ENCODE measurements around the gene HEXIM2.
A peak's percentile ranks its signal among the peaks of the same experiment; 100 is the strongest.

HEXIM2 gene

GRCh38 chr17:45172541-45173286, 11.0 kb downstream of the HEXIM2 start (continued):
- TF ChIP-seq KLF10 (tag by site-specific recombination; IDR thresholded peaks at IDR 0.05), result no peak
- TF ChIP-seq ZNF157 (tag by site-specific recombination; IDR thresholded peaks at IDR 0.05), result no peak
- TF ChIP-seq PATZ1 (tag by site-specific recombination; IDR thresholded peaks at IDR 0.05), result peak; percentile 39; the same call in 1 of the 2 replicates
- no peak for TF ChIP-seq ZNF132 (tag by site-specific recombination; IDR thresholded peaks at IDR 0.05; ENCODE audit: borderline replicate concordance)
- peak; percentile 22; the same call in 1 of the 2 replicates for TF ChIP-seq ZNF394 (tag by site-specific recombination; IDR thresholded peaks at IDR 0.05; ENCODE audit: borderline replicate concordance)
- TF ChIP-seq ZNF571 (tag by site-specific recombination; IDR thresholded peaks at IDR 0.05), result no peak
- no peak for TF ChIP-seq BCL11A (tag by site-specific recombination; IDR thresholded peaks at IDR 0.05; ENCODE audit: low read depth)
- no peak for TF ChIP-seq ZNF169 (tag by site-specific recombination; IDR thresholded peaks at IDR 0.05)
- TF ChIP-seq ZNF292 (tag by site-specific recombination; IDR thresholded peaks at IDR 0.05; ENCODE audit: borderline replicate concordance, low read depth), result no peak
- TF ChIP-seq ZBTB6 (tag by site-specific recombination; IDR thresholded peaks at IDR 0.05), result no peak
- TF ChIP-seq PBX3 (CRISPR knock-in tag; IDR thresholded peaks at IDR 0.05), result 0 out of 2 replicates have a peak, but pooled peaks have one; percentile 21
- TF ChIP-seq ZFP37 (tag by site-specific recombination; IDR thresholded peaks at IDR 0.05), result no peak
- peak; percentile 29; the same call in 1 of the 2 replicates for TF ChIP-seq ZBTB48 (tag by site-specific recombination; IDR thresholded peaks at IDR 0.05)
- TF ChIP-seq KLF9 (tag by site-specific recombination; IDR thresholded peaks at IDR 0.05; ENCODE audit: low read depth), result no peak
- no peak for TF ChIP-seq ZXDB (tag by site-specific recombination; IDR thresholded peaks at IDR 0.05)
- peak; percentile 46 for TF ChIP-seq ZIC2 (tag by site-specific recombination; IDR thresholded peaks at IDR 0.05)
- TF ChIP-seq ZNF16 (tag by site-specific recombination; IDR thresholded peaks at IDR 0.05; ENCODE audit: low read depth), result no peak
- no peak for TF ChIP-seq ZNF221 (tag by site-specific recombination; IDR thresholded peaks at IDR 0.05; ENCODE audit: borderline replicate concordance)
- peak; percentile 73 for TF ChIP-seq GLIS2 (tag by site-specific recombination; IDR thresholded peaks at IDR 0.05)
- no peak for TF ChIP-seq INSM2 (tag by site-specific recombination; IDR thresholded peaks at IDR 0.05)
- TF ChIP-seq BCL11B (tag by site-specific recombination; IDR thresholded peaks at IDR 0.05; ENCODE audit: low read depth), result no peak
- 0 out of 2 replicates have a peak, but pooled peaks have one; percentile 18 for TF ChIP-seq ZNF501 (tag by site-specific recombination; IDR thresholded peaks at IDR 0.05)
- TF ChIP-seq ZNF398 (tag by site-specific recombination; IDR thresholded peaks at IDR 0.05), result peak; percentile 97
- no peak for TF ChIP-seq ZNF514 (tag by site-specific recombination; IDR thresholded peaks at IDR 0.05)
- no peak for TF ChIP-seq ZNF701 (tag by site-specific recombination; IDR thresholded peaks at IDR 0.05)

Data from HEK293 (cell line).